ENCODE results near the gene ADAMTS16.

- TF ChIP-seq EZH2 (IDR thresholded peaks at IDR 0.05) (no peak), POLR2AphosphoS5 (IDR thresholded peaks at IDR 0.05; ENCODE audit: borderline replicate concordance, low read depth, low read length) (no peak), FOXP2 (optimal IDR thresholded peaks at IDR 0.05; ENCODE audit: control extremely low read depth, extremely low read length, insufficient read depth) (no peak)
These were observed 164.4 kb downstream of the ADAMTS16 start for GRCh38 chr5:5304361-5305020.
